Measurements from ENCODE around the gene OPCML.

Gene OPCML

DNA sequence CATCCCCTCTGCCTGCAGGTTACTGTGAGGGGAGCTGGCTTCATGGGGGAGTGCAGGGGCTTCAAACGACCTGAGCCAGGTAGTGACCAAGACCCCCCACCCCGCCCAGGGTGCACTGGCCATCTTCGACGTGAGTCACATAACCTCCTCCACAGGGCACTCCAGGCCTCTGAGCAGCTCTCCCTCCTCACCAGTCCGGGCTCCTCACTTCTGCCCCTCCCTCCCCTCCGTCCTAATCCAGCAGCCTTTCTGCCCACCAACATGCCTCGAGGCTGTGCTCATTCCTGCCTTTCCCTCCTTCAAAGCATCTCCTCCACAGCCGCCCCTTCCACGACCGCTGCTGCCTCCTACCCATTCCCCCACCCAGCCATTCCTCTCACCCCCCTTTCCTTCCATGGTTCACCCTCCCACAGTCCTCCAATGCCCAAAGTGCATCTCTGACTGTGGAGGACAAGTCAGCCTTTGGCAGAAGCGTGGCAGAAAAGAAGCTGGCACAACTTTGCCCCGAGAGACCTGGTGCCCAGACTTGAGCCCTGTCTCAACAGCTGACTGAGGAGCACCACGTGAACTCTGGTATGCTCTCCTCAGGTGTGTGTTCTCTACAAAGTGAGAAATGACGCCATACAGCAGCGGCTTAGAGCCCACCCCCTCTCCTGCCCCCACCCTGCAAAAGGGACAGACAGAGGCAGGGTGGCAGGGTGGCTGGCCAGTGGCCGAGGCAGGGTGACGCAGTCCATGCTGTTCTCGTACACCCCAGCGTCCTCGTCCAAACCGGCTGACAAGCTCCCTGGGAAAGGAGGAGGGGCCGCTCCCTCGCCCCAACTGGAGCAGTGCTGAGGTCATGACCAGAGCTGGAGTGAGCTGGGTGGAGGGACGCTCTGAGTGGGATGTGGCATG, 30.4 kb downstream of the OPCML start:
- no peak for DNase-seq

DNA sequence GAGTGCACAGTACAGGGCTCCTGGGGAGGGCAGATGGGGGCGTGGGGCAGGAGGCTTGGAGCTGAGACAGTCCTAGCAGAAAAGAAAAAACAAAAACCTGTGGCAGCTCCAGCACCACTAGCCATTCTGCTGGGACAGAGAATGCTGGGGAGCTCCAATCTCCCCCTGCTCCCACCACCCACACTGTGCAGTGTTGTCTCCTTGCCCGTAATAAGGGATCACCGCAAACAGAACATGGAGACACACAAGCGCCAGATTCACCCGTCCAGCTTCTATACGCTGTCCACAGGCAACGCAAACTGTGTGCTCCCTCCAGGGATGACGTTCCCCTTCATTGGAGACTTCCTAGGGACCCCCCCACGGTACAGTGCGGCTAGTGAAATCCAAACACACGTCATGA, 31.4 kb downstream of the OPCML start:
- no peak for DNase-seq

DNA sequence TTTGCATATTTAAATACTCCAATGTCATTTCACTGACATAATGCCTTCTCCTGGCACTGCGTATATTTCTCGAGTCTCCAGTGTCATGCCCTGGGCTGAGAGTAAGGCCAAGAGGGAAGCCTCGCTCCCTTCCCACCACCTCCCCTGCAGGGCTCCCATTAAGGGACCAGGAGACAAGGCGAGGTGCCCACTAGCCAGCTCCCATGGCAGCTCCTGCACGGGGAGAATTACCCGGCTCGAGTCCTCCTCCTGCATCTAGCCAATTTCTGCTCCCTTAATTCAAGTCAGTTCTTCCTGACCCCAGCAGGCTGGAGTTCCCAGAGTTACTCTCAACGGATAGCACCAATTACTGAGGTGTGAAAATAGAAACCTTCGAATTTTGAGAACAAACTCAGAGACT, 31.9 kb downstream of the OPCML start:
- no peak for DNase-seq

DNA sequence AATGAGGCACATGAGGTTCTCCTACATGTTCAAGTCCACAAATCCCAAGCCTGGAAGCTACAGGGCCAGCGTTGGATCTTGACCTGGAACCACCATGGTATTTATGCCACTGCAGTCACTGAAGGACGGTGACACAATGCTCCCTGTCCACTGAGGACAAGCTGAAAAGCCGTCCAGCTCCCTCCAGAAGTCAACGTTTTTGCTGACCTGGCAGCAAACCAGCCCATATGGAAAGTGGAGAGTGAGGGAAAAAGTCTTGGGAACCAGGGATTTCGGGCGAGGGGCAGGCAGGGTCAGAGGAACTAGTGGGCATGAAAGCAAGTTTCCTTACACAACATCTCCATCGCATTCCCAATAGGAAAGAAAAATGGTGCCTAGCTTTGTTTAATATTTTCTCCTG, 33.3 kb downstream of the OPCML start:
- DNase-seq: no peak

DNA sequence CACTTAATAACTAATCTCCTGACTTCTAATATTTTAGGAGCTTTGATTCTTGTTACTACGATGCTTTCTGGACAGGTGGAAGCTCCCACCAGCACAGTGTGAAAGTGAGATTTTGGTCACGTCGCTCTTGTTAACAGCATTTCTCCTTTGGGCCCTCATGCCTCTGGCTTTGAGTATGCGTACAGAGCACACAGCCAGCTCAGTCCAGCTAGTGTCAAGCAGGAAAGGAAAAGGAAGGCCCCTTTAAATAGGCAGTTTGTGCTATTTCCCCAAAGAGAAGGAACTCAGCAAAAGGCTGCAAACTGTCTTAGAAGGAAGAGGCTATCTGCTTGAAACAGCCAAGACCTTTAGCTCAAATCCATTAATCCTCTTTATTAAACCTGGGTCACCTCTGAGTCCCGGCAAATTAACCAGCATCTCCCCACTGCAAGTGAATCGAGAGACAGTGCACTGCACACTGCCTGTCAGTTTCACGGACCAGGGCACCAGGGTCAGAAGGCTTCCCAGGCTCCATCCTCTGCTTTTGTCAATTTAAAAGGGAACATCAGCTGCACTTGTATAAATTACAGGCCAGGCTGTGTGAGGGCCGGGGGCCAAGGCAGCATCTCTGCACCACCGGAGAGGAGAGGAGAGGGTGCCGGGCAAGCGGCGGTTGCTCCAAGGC, 34.7 kb downstream of the OPCML start:
- no peak for DNase-seq

DNA sequence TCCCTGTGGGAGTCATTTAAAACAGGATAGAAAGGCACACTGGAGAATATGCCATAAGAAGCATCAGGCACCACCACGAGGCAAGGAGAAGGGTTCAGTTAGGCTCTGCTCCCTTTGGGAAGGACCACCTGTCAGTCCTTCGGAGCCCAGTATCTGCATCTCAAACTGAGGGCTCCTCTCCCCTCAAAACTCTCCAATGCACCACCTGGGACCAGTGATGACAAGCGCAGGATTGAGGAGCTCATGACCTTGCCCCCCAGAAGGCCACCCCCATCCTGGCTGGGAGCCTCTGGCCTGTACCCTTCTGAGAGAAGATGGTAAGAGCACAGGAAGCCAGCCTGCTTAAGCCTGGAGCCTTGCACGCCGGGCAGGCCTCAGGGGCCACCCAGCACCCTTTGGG, 39.4 kb downstream of the OPCML start:
- no peak for DNase-seq

DNA sequence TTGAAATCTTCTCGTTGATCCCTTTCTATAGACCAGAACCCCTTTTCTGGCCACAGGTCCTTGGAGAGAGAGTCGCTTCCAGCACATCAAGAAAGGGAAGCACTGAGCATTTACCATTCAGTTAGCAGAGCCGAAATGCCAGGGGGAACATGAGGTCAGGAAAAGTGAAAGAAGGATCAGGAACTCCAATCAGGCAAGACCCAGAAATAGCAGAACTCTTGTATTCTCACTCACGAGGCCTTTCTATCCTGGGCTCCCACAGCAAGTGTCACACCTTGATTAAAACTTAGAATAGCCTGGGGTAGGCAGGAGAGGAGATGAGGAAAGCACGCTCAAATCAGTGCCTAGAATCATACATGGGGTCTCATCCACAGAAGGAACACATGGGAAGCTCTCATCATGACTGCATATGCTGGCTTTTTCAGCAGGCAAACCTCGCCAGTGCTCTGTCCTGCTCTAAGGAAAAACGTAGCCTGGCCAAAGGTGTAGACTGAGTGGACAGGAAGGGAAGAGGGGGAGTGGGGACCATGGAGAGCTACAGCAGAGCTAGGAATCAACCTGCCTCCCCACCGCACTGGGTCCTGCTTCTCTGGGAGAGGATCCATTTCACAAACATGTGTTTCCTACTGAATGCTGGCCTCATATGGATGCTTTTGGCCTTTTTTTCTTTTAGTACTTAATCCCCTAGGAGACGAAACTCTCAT, 40.5 kb downstream of the OPCML start:
- no peak for DNase-seq

DNA sequence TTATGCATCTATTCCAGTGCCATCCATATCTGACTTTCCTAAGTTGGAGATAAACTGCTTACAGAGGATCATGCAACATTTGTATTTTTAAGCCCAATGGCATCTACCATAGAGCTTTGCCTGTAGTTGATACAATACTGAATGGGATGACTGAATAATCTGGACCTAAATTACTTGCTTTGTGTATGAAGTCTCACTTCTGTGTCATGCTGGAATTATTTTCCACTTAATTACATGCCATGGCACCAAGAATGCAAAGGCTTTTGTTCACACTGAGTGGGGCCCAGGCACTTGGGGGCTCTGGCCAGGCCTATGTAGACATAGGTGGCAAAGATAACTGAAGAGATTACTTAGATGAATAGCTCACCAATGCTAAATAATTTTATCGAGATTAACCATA, 51.6 kb downstream of the OPCML start:
- DNase-seq: no peak

DNA sequence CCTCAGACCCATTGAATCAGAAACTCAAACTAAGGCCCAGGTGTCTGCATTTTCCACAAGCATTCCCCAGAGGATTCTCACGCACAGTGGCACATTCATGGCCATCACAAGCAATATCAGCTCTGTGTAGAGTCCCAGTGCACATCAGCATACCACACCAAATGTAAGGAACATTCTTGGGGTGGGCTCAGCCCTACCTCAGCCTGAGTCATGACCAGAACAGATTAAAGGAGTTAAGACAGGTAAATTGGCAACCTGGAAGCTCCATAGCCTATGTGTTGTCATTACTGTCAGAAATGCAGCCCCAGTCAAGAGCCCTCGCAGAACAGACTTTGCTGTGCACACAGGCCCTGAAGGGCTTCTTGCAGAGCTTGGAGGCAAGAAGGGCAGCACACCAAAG, 53.1 kb downstream of the OPCML start:
- no peak for DNase-seq

DNA sequence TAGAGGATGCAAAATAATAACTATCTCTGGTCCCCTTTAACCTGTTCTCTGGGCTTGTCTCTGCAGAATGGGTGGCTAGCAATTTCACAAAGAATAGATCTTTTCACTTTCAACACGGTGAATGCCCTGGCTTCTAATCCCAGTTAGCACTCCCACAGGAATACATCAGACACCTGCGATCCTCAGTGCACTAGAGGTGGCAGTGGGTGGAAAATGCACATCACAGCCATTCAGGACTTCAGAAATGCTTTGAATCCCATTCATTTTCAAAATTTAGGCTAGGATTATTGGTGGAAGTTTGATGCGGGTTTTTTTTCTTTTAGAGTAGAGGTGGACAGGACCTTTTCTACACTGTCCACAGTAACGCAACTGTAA, 55.1 kb downstream of the OPCML start:
- no peak for DNase-seq

DNA sequence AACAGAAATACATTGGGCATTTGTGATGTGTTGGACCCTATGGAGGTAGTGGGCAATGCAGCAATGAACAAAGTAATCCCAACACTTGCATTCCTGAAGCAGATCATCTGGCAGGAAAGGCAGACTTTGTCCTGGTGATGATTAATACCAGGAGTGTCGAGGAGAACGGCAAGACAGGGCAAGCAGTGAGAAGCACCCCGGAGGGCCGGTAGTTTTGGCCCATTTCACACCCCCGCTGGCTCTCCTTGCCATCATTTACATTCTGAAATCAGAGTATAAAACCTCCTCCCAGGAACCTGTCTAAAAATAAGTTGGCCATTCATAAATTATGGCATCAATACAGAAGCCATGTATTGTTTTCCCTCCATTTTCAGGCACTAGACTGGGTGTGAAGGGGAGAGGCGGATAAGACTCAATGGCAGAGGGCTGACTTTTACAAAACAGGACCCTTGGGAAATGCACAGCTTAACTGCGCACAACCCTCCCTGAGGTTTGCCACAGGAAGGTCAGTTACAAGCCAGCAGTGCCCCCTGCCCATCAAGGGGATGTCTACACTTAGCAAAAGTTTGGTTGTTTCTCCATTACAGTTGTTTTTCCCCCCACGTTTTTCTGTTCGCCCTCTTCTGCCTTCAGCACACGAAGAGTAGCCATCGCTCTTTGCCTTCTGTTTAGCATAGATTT, 55.6 kb downstream of the OPCML start:
- DNase-seq: no peak

DNA sequence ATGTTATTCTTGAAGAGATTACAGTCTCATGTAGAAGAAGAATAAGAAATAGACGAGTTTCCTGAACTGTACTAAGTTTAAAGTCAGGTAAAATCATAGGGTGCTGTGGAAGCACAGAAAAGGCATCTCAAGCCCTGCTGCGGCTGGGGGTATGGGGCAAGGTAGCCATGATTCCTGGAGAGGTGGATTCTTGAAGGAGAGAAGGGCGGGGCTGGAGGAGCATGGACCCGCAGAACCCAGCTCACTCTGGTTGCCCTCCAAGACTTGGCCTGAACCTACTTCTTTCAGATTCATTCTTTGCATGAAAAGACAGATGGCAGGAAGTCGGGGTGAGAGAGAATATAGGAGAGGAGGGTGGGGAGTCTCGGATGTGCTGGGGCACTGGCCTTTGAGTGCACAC, 57.8 kb downstream of the OPCML start:
- no peak for DNase-seq

DNA sequence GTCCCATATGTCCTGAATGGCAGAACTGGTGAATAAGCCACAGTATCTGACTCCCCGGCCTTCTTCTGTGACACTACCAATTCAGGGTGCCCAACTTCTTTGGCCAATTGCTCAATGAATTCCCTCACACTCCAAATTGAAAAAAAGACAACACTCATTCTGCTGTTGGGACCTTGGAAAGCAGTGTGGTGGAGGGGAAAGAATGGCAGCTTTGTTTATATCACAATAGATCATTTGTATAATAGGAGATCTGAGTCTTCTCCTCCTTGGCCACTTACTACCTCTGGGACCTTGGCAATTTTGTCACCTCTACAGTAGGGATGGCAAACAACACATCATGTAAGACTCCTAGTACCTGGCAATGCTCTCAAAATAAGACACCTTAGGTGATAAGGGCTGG, 64.6 kb downstream of the OPCML start:
- DNase-seq: no peak

DNA sequence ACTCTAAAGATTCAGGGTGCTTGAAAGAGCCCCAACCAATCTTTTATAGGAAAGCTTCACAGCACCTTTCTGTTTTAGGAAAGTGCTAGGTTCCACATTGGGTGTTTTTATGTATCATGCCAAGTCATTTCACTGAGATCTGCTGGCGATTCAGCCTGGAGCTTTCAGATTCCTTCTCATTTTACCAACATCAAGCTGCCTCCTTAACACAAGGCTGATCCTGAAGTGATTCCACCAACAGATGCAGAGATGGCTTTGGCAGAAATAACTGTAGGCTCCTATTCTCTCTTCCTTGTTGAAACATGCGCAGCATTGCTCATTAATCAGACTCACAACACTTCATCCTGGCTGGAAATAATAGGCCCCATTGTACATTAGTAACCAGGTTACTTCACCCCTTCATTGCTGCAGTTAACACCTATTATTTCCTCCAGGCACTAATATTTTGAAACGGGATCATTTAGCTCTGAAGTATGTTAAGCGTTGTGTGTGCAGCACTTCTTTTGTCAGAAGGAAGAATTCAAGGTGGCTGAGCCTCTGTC, 89.0 kb downstream of the OPCML start:
- DNase-seq: no peak

DNA sequence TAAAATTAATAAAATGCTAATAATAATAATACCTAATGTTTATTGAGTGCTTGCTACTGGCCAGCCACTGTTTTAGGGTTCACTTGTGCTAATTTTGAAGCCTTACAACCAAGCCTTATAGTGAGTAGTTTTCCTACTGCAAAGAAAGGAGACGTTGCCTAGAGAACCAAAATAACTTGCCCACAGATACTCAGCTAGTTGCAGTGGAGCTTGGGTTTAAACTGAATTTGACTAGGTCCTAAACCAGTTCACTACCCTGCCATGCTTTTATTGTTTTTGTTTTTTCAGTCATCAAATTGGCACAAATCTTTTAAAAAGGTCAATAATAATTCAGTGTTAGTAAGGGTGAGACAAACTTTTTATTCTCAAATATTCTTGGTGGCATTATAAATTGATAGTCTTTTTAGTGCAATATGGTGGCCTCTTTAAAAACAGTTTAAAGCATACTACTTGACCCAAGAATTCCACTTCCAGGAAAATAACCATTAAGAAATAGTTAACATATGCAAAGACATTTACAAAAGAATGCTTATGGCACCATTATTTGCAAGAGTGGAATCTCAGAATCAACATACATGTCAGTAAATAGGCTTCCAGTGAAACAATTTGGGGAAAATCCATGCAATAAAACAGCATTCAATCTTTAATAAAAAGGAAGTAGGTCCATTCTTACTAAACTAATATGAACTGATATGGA, 90.2 kb downstream of the OPCML start:
- DNase-seq: no peak

DNA sequence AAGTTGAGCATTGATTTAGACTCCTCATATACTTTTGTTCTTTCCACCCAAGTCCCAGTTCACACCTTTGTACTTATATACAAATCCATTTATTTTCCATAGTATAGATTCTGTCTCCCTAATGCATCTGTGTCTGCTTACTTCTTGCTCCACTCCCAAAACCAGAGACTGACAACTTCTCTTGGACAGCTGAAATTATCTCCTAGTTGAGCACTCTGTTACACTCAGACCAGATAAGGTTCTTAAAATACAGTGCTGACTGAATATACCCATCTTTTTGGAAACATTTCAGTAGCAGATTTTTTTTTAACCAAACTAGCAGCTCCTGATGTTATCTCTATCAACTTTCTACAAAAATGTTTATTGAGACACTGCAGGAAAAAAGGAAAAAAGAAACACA, 106.3 kb downstream of the OPCML start:
- DNase-seq: no peak

DNA sequence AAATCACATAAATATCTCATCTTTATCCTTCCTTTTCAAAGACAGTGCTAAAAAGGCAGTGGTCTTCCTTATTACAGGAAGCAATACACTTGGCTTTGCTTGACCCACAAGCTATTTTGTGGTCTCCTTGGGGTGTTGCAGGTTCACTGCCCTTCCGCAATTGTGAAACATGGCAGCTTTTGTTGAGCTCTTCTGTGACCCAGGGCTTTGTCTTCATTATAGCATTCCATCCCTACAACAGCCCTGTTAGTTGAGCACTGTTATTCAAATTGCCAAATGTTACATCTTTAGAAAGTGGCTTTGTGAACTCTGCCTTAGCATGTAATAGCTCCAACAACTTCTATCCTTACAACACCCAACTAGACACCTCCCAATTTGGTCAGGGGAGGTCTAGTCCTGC, 107.1 kb downstream of the OPCML start:
- no peak for DNase-seq

DNA sequence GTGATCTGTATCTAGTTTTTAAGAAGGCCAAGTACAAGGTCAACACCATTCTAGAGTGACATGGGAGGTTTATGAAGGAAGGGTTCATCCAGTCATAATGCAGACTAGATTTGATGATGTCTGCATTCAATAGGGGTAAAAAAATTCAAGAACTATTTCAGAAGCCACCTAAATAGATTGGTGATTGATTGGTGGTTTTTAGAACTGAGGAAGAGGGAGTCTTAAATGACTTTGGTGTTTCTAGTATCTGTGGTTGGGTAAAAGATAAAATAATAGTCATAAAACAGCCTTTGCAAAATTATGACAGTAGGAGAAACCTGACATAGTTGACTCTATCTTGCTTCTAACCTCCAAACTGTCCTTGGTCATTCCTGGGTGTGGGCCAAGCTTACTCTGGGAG, 114.1 kb downstream of the OPCML start:
- no peak for DNase-seq

DNA sequence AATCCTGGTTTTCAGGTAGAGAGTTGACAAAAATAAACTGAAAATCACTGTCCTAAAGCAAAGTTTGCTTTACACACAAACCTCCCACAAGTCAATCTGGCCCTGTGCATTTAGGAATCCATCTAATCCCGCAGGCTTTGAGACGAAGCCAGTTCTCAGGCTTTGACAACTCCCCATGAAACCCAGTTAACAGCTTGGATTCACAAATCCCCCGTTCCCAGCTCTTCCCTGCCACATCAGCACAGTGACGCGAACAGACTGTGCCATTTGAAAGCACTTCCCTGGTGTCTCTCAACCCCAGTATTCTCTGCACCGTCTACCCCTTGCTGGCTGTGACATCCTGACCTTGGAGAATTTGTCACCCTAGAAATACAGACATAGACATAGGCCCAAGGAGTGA, 117.8 kb downstream of the OPCML start:
- no peak for DNase-seq

DNA sequence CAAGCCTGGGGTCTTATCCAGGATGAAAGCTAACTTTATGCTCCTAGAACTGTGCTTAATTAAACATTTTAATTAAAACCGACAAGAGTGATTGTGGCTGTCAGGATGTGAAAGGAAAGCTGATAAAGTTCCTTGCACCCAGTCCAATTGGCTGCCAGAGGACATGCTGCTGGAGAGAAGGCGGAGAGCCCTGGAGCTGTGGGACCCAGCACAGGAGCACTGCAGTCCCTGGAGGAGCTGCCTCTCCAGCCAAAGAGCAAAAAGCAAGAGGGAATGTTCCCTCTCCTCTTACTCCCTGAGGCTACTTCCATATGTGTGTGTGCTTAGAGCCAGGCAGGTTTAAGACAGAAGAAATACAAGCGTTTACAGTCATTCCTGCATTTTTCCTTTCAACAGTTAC, 118.6 kb downstream of the OPCML start:
- DNase-seq: no peak

DNA sequence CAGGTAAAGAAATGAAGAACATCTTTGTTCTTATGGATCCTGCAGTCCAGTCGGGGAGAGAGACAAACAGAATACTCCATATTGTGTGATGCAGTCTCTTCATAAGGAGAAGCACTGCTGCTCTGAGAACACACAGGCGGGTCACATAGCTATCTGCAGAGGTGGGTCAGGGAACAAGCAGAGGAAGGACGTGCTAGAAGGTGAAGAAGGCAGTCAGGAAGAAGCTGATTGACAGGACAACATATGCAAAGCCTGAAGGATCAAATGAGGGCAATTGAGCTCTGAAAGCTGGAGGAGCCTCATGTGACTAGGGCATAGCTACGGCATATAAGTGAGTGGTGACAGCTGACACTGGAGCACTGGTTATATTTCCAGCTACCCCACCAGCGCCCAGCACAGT, 122.5 kb downstream of the OPCML start:
- DNase-seq: no peak

DNA sequence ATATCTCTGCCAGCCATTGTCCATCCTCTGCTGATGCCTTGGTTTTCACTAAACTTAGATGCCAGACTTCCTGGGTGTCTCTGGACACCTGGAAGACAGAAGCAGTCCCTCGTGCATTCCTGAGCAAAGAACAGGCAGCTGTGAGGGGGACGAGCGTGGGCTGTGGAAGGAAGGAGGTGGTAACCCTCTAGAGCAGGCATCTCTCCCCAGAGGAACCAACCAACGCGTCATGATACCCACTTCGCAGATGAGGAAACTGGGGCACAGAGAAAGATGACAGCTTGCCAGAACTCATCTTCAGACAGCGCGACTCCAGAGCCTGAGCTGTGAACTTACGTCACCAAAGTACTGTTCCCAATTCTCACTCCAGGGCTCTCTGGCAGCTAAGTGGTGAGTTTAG, 123.4 kb downstream of the OPCML start:
- no peak for DNase-seq

DNA sequence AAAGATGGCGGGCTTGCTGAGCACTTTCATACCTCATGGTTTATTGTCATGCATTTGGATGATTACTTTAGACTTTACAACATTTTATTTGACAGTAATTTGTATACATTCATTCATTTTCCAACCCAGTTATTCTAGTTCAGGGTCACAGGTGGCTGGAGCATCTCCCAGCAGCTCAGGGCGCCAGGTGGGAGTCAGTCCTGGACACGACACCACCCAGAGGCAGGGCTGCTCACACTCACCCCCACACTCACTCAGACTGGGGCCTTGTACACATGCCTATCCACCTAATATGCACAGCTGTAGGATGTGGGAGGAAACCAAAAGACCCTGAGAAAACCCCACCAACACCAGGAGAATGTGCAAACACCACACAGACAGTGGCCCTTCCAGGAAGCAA, 123.9 kb downstream of the OPCML start:
- no peak for DNase-seq
